Fibroblast of lung (primary cell): ENCODE measurements around the gene MYO1H. TPM values are rescaled to one million over a fixed set of nuclear protein-coding genes. Genes with fewer than 3 reads are reported as not detected.

Experiments used
- DNase-seq, 2 donors: peaks; one replicate each; pipeline versions ENCODE4 v3.0.0 to v3.0.0-alpha.2; 2010; ENCODE audit warnings: low read depth in 2 of 2
- H2AFZ ChIP-seq: 2 replicates; pipeline ENCODE4 v1.5.1; 2012; ENCODE audit warnings: low read length, control low read depth, inconsistent platforms
- H3K27ac ChIP-seq: 2 replicates; pipeline ENCODE4 v1.5.1; 2011; ENCODE audit warnings: low read length, control low read depth; ENCODE audit not compliant: insufficient read depth
- H3K27me3 ChIP-seq: 2 replicates; pipeline ENCODE4 v1.5.1; 2011; ENCODE audit warnings: mild to moderate bottlenecking, low read length; ENCODE audit not compliant: control insufficient read depth, insufficient read depth
- H3K36me3 ChIP-seq: 2 replicates; pipeline ENCODE4 v1.5.1; 2011; ENCODE audit warnings: low read length; ENCODE audit not compliant: control insufficient read depth, insufficient read depth
- H3K4me1 ChIP-seq: 2 replicates; pipeline ENCODE4 v1.5.1; 2011; ENCODE audit warnings: low read length; ENCODE audit not compliant: control insufficient read depth, insufficient read depth; ENCODE audit errors: extremely low read depth
- H3K4me2 ChIP-seq: 2 replicates; pipeline ENCODE4 v1.5.1; 2011; ENCODE audit warnings: low read length, control low read depth; ENCODE audit not compliant: insufficient read depth; ENCODE audit errors: extremely low read depth
- H3K4me3 ChIP-seq, 4 experiments: fragments of 200-600 bp in 1 of 4; sonication (generic) in 1 of 4; replicated peaks in 1 of 4; 2 replicates each; pipeline ENCODE4 v1.5.1; 2011 to 2016; ENCODE audit warnings: low read length in 4 of 4, low read depth in 3 of 4, mild to moderate bottlenecking in 3 of 4, control low read depth in 2 of 4, inconsistent platforms in 1 of 4, mixed read lengths in 1 of 4; ENCODE audit not compliant: insufficient read depth in 1 of 4; ENCODE audit errors: control extremely low read depth in 1 of 4
- H3K79me2 ChIP-seq: 2 replicates; pipeline ENCODE4 v1.5.1; 2012; ENCODE audit warnings: mild to moderate bottlenecking, low read length, inconsistent platforms; ENCODE audit not compliant: control insufficient read depth, insufficient read depth
- H3K9ac ChIP-seq: 2 replicates; pipeline ENCODE4 v1.5.1; 2011; ENCODE audit warnings: mild to moderate bottlenecking, low read length, control low read depth; ENCODE audit not compliant: insufficient read depth
- H3K9me3 ChIP-seq: 2 replicates; pipeline ENCODE4 v1.5.1; 2012; ENCODE audit warnings: low read depth, low read length; ENCODE audit not compliant: control insufficient read depth, insufficient read depth
- H4K20me1 ChIP-seq: 2 replicates; pipeline ENCODE4 v1.5.1; 2011; ENCODE audit warnings: low read length; ENCODE audit not compliant: control insufficient read depth, insufficient read depth; ENCODE audit errors: extremely low read depth
- CTCF ChIP-seq, 2 donors: IDR thresholded peaks in 1 of 2; conservative IDR thresholded peaks in 1 of 2; 1 replicate in 1 of 2; 2 replicates in 1 of 2; pipeline ENCODE4 v1.5.1; 2011 to 2012; ENCODE audit warnings: low read length in 2 of 2, control low read depth in 1 of 2, inconsistent platforms in 1 of 2, low read depth in 1 of 2, mild to moderate bottlenecking in 1 of 2
- EZH2 ChIP-seq: IDR thresholded peaks from 2 replicates; pipeline ENCODE4 v1.5.1; 2012; ENCODE audit warnings: low read length, control low read depth, mild to moderate bottlenecking; ENCODE audit errors: missing control alignments
- polyA plus RNA-seq, 2 donors: library from polyadenylated mRNA; depleted of rRNA in 1 of 2; stranded (reverse) in 1 of 2; unstranded in 1 of 2; fragments of >200 nt; gene quantifications; 2 replicates each; pipeline ENCODE4 v1.2.1, GENCODE V29; 2011 to 2012; ENCODE audit warnings: missing spikeins in 1 of 2
- total RNA-seq: library from RNA; depleted of rRNA; stranded (reverse); fragments of >200 nt; gene quantifications from 2 replicates; pipeline ENCODE4 v1.2.1, GENCODE V29; 2014

The MYO1H gene
- total and polyA plus RNA-seq, 2 donors (not counting 1 experiment from before 2014, with no cell fraction given), result 0.07 TPM; not detected in 1

- Histone ChIP-seq H4K20me1 (no peaks in the 10 kb centered on the region), H3K9me3 (no peaks in the 10 kb centered on the region), H3K4me1 (peaks cover 4% of the 10 kb centered on the region), H3K9ac (no peak overlapping the region), H3K4me3 (no peak overlapping the region), H2AFZ (no peak overlapping the region), H3K27ac (no peak overlapping the region), H3K79me2 (peaks cover 8% of the 10 kb centered on the region), H3K4me2 (no peak overlapping the region), H3K27me3 (no peaks in the 10 kb centered on the region), H3K36me3 (peaks cover 9% of the 10 kb centered on the region)
- DNase-seq, result no peak
- no peak for TF ChIP-seq CTCF (conservative IDR thresholded peaks at IDR 0.05 in 1 of 2, IDR thresholded peaks at IDR 0.05 in 1 of 2; ENCODE audit: low read depth in 1 of 2, low read length in 2 of 2)
- TF ChIP-seq EZH2, result no peak
Observed at GRCh38 chr12:109443794-109444193, 96.1 kb downstream of the MYO1H start.

GRCh38 chr12:109444259-109444658 is 96.6 kb downstream of the MYO1H start:
- no peak overlapping the region for H3K4me2 ChIP-seq
- no peak overlapping the region for H3K27ac ChIP-seq
- TF ChIP-seq EZH2 (no peak), CTCF (conservative IDR thresholded peaks at IDR 0.05 in 1 of 2, IDR thresholded peaks at IDR 0.05 in 1 of 2; ENCODE audit: low read depth in 1 of 2, low read length in 2 of 2) (no peak)
- no peaks in the 10 kb centered on the region for H3K27me3 ChIP-seq
- H4K20me1 ChIP-seq, result no peaks in the 10 kb centered on the region
- peaks cover 12% of the 10 kb centered on the region for H3K79me2 ChIP-seq
- peaks cover 9% of the 10 kb centered on the region for H3K36me3 ChIP-seq
- DNase-seq, result no peak
- no peaks in the 10 kb centered on the region for H3K9me3 ChIP-seq
- no peak overlapping the region for H3K4me3 ChIP-seq
- peaks cover 6% of the 10 kb centered on the region for H3K4me1 ChIP-seq
- H2AFZ ChIP-seq, result no peak overlapping the region
- H3K9ac ChIP-seq, result no peak overlapping the region

GRCh38 chr12:109445191-109445609 is 97.5 kb downstream of the MYO1H start:
- no peaks in the 10 kb centered on the region for H4K20me1 ChIP-seq
- no peaks in the 10 kb centered on the region for H3K27me3 ChIP-seq
- peaks cover 21% of the 10 kb centered on the region for H3K79me2 ChIP-seq
- no peak overlapping the region for H3K4me3 ChIP-seq
- no peak overlapping the region for H3K4me2 ChIP-seq
- DNase-seq, result peak; percentile 47 to 71
- peaks cover 10% of the 10 kb centered on the region for H3K36me3 ChIP-seq
- H3K4me1 ChIP-seq, result peaks cover 6% of the 10 kb centered on the region
- no peak overlapping the region for H3K9ac ChIP-seq
- no peak for TF ChIP-seq EZH2
- no peaks in the 10 kb centered on the region for H3K9me3 ChIP-seq
- H2AFZ ChIP-seq, result no peak overlapping the region
- no peak overlapping the region for H3K27ac ChIP-seq
